HUES48 (cell line): Measurements from ENCODE around the gene AGAP1.

Experiments
- H3K27ac ChIP-seq: one replicate; pipeline ENCODE4 v1.7.0; 2013; ENCODE audit warnings: low read depth, low read length, inconsistent platforms
- H3K27me3 ChIP-seq: 2 replicates; pipeline ENCODE4 v1.6.1; 2013; ENCODE audit warnings: mild to moderate bottlenecking, low read length; ENCODE audit not compliant: control insufficient read depth, insufficient read depth
- H3K36me3 ChIP-seq: 2 replicates; pipeline ENCODE4 v1.6.1; 2013; ENCODE audit warnings: low read length; ENCODE audit not compliant: control insufficient read depth, insufficient read depth
- H3K4me1 ChIP-seq: 2 replicates; pipeline ENCODE4 v1.6.1; 2013; ENCODE audit warnings: mild to moderate bottlenecking, low read length; ENCODE audit not compliant: control insufficient read depth, insufficient read depth
- H3K4me3 ChIP-seq: 2 replicates; pipeline ENCODE4 v1.5.1; 2013; ENCODE audit warnings: mild to moderate bottlenecking, low read depth, low read length
- H3K9ac ChIP-seq: 2 replicates; pipeline ENCODE4 v1.6.1; 2013; ENCODE audit warnings: mild to moderate bottlenecking, low read depth, low read length, moderate library complexity
- H3K9me3 ChIP-seq: 2 replicates; pipeline ENCODE4 v1.6.1; 2013; ENCODE audit warnings: low read length; ENCODE audit not compliant: control insufficient read depth, insufficient read depth

Gene AGAP1

GRCh38 chr2:235864302-235864701 lies 370.5 kb downstream of the AGAP1 start:
- no peaks in the 10 kb centered on the region for H3K36me3 ChIP-seq
- peaks cover 33% of the 10 kb centered on the region for H3K4me1 ChIP-seq
- H3K9me3 ChIP-seq: no peaks in the 10 kb centered on the region
- H3K4me3 ChIP-seq: no peak overlapping the region
- H3K27me3 ChIP-seq: no peaks in the 10 kb centered on the region
- no peak overlapping the region for H3K9ac ChIP-seq
- H3K27ac ChIP-seq: no peak overlapping the region

- Histone ChIP-seq H3K9me3 (no peaks in the 10 kb centered on the region), H3K36me3 (no peaks in the 10 kb centered on the region), H3K4me3 (no peak overlapping the region), H3K27me3 (no peaks in the 10 kb centered on the region), H3K27ac (no peak overlapping the region), H3K4me1 (peaks cover 27% of the 10 kb centered on the region), H3K9ac (no peak overlapping the region)
Observed at GRCh38 chr2:235864733-235865515, 371.1 kb downstream of the AGAP1 start.

GRCh38 chr2:235866373-235866772 lies 372.5 kb downstream of the AGAP1 start:
- no peak overlapping the region for H3K27ac ChIP-seq
- no peaks in the 10 kb centered on the region for H3K36me3 ChIP-seq
- H3K9ac ChIP-seq: no peak overlapping the region
- no peak overlapping the region for H3K4me3 ChIP-seq
- H3K4me1 ChIP-seq: peaks cover 26% of the 10 kb centered on the region
- H3K9me3 ChIP-seq: no peaks in the 10 kb centered on the region
- H3K27me3 ChIP-seq: no peaks in the 10 kb centered on the region

- Histone ChIP-seq H3K27ac (no peak overlapping the region), H3K4me3 (no peak overlapping the region), H3K9me3 (no peaks in the 10 kb centered on the region), H3K36me3 (no peaks in the 10 kb centered on the region), H3K9ac (no peak overlapping the region), H3K27me3 (no peaks in the 10 kb centered on the region), H3K4me1 (peaks cover 26% of the 10 kb centered on the region)
Observed at GRCh38 chr2:235868224-235868623, 374.4 kb downstream of the AGAP1 start.

GRCh38 chr2:235868645-235869044 lies 374.8 kb downstream of the AGAP1 start:
- Histone ChIP-seq H3K27me3 (no peaks in the 10 kb centered on the region), H3K4me3 (no peak overlapping the region), H3K4me1 (peaks cover 26% of the 10 kb centered on the region), H3K36me3 (no peaks in the 10 kb centered on the region), H3K9me3 (no peaks in the 10 kb centered on the region), H3K27ac (no peak overlapping the region), H3K9ac (no peak overlapping the region)

- H3K27me3 ChIP-seq: no peaks in the 10 kb centered on the region
- H3K9me3 ChIP-seq: no peaks in the 10 kb centered on the region
- H3K4me1 ChIP-seq: peaks cover 11% of the 10 kb centered on the region
- no peak overlapping the region for H3K9ac ChIP-seq
- no peak overlapping the region for H3K4me3 ChIP-seq
- no peaks in the 10 kb centered on the region for H3K36me3 ChIP-seq
- no peak overlapping the region for H3K27ac ChIP-seq
Observed at GRCh38 chr2:235870515-235870914, 376.7 kb downstream of the AGAP1 start.

- no peak overlapping the region for H3K27ac ChIP-seq
- no peaks in the 10 kb centered on the region for H3K36me3 ChIP-seq
- no peaks in the 10 kb centered on the region for H3K9me3 ChIP-seq
- no peaks in the 10 kb centered on the region for H3K4me1 ChIP-seq
- H3K9ac ChIP-seq: no peak overlapping the region
- H3K4me3 ChIP-seq: no peak overlapping the region
- H3K27me3 ChIP-seq: no peaks in the 10 kb centered on the region
Observed at GRCh38 chr2:235876099-235876679, 382.3 kb downstream of the AGAP1 start.

- Histone ChIP-seq H3K4me3 (no peak overlapping the region), H3K27ac (no peak overlapping the region), H3K4me1 (no peaks in the 10 kb centered on the region), H3K36me3 (no peaks in the 10 kb centered on the region), H3K9me3 (no peaks in the 10 kb centered on the region), H3K9ac (no peak overlapping the region), H3K27me3 (no peaks in the 10 kb centered on the region)
Observed at GRCh38 chr2:235877275-235877802, 383.5 kb downstream of the AGAP1 start.

- H3K4me1 ChIP-seq: no peaks in the 10 kb centered on the region
- no peaks in the 10 kb centered on the region for H3K9me3 ChIP-seq
- no peak overlapping the region for H3K4me3 ChIP-seq
- no peak overlapping the region for H3K27ac ChIP-seq
- H3K9ac ChIP-seq: no peak overlapping the region
- no peaks in the 10 kb centered on the region for H3K36me3 ChIP-seq
- H3K27me3 ChIP-seq: no peaks in the 10 kb centered on the region
Observed at GRCh38 chr2:235879116-235879515, 385.3 kb downstream of the AGAP1 start.

GRCh38 chr2:235883675-235884074 lies 389.8 kb downstream of the AGAP1 start:
- no peak overlapping the region for H3K27ac ChIP-seq
- no peaks in the 10 kb centered on the region; the same call in 1 of the 2 replicates for H3K36me3 ChIP-seq
- H3K4me1 ChIP-seq: no peaks in the 10 kb centered on the region

GRCh38 chr2:235889302-235889630 lies 395.4 kb downstream of the AGAP1 start:
- Histone ChIP-seq H3K27ac (no peak overlapping the region), H3K9ac (no peak overlapping the region), H3K36me3 (no peaks in the 10 kb centered on the region; the same call in 1 of the 2 replicates), H3K9me3 (no peaks in the 10 kb centered on the region), H3K4me1 (no peaks in the 10 kb centered on the region), H3K27me3 (no peaks in the 10 kb centered on the region), H3K4me3 (no peak overlapping the region)

More at GRCh38 chr2:235883675-235884074, 389.8 kb downstream of the AGAP1 start:
- Histone ChIP-seq H3K4me3 (no peak overlapping the region), H3K9ac (no peak overlapping the region), H3K27me3 (no peaks in the 10 kb centered on the region), H3K9me3 (no peaks in the 10 kb centered on the region)
